MCF 10A (cell line): Measurements from ENCODE around the gene HRNR. TPM values are rescaled to one million over a fixed set of nuclear protein-coding genes. Genes with fewer than 3 reads are reported as not detected.

Experiments
- BruUV-seq: library from RNA; stranded (reverse); fragments of 400-500 nt; replicated peaks from 2 replicates; lab custom pipeline; 2021; lab: Mats Ljungman, UMichigan
- CTCF ChIA-PET: fragments of 300-600 bp; sonication (Branson Sonifier 250); formaldehyde crosslinking; extraction: SDS; loops from one replicate; lab custom pipeline; 2021; ENCODE audit warnings: antibody characterized with exemption, inconsistent platforms; lab: Yijun Ruan, JAX
- POLR2A ChIA-PET: fragments of 300-600, 350-650 bp; sonication (Branson Sonifier 250); formaldehyde crosslinking; extraction: SDS; loops from one replicate; lab custom pipeline; 2020; ENCODE audit warnings: antibody characterized with exemption, inconsistent platforms; lab: Yijun Ruan, JAX
- DNase-seq: peaks from one replicate; pipeline ENCODE4 v3.0.0-alpha.2; 2018; ENCODE audit not compliant: unreplicated experiment
- H3K27ac Mint-ChIP-seq: one replicate; pipeline ENCODE4 v1.8.0; 2022; ENCODE audit warnings: mild to moderate bottlenecking, low read depth, mixed read lengths; ENCODE audit not compliant: unreplicated experiment
- H3K27me3 Mint-ChIP-seq: one replicate; pipeline ENCODE4 v1.8.0; 2022; ENCODE audit warnings: mixed read lengths; ENCODE audit not compliant: insufficient read depth, unreplicated experiment
- H3K36me3 Mint-ChIP-seq: one replicate; pipeline ENCODE4 v1.8.0; 2022; ENCODE audit warnings: mild to moderate bottlenecking, moderate library complexity, mixed read lengths; ENCODE audit not compliant: insufficient read depth, unreplicated experiment
- H3K4me1 Mint-ChIP-seq: one replicate; pipeline ENCODE4 v1.8.0; 2022; ENCODE audit warnings: mixed read lengths; ENCODE audit not compliant: insufficient read depth, unreplicated experiment
- H3K4me3 Mint-ChIP-seq: one replicate; pipeline ENCODE4 v1.8.0; 2022; ENCODE audit warnings: mild to moderate bottlenecking, moderate library complexity, mixed read lengths; ENCODE audit not compliant: unreplicated experiment
- H3K9me3 Mint-ChIP-seq: one replicate; pipeline ENCODE4 v1.8.0; 2022; ENCODE audit warnings: mixed read lengths; ENCODE audit not compliant: unreplicated experiment
- intact Hi-C: fragments of 100-400 bp; cut with micrococcal nuclease; formaldehyde crosslinking; loops from 2 replicates; pipeline ENCODE4 v1.14.1; 2022
- total RNA-seq: library from RNA; stranded (reverse); gene quantifications from 2 replicates; pipeline ENCODE4 v1.2.3, GENCODE V29; 2022
- TF ChIP-seq, protein P1 (sequence below): fragments of 200-600 bp; IDR thresholded peaks from one replicate; pipeline ENCODE4 v1.8.0; 2022; ENCODE audit warnings: antibody characterized with exemption, mild to moderate bottlenecking; ENCODE audit not compliant: unreplicated experiment

Gene HRNR
- total RNA-seq, 1 experiment from 2014 or later: not detected

DNA sequence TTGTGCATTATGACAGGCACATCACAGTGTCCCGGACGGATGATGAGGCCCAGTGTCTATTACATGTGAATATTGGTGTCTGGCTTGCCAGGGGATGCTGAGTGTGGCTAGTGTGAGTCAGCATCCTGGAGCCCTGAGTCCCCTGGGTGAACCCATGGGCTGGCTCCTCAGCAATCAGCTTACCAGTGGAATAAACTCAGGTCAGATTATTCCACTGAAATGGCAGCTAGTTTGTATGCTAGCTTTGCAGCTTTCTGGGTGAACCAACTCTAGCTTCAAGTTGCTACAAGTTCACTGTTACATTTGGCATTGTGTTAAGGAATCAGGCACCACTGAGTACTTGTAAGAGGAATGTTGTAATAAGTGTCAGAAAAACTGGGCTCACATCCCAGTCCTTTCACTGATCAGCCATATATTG lies 41.0 kb downstream of the HRNR start:
- peak; percentile 95 for DNase-seq
- Mint-ChIP-seq H3K27me3 (no peaks in the 10 kb centered on the region), H3K36me3 (no peaks in the 10 kb centered on the region), H3K4me1 (peaks cover 64% of the 10 kb centered on the region), H3K4me3 (peak overlapping the region; percentile 9), H3K27ac (peak overlapping the region; percentile 82), H3K9me3 (no peaks in the 10 kb centered on the region)
- no TSS peak for BruUV-seq
- TF ChIP-seq, protein P1, sequence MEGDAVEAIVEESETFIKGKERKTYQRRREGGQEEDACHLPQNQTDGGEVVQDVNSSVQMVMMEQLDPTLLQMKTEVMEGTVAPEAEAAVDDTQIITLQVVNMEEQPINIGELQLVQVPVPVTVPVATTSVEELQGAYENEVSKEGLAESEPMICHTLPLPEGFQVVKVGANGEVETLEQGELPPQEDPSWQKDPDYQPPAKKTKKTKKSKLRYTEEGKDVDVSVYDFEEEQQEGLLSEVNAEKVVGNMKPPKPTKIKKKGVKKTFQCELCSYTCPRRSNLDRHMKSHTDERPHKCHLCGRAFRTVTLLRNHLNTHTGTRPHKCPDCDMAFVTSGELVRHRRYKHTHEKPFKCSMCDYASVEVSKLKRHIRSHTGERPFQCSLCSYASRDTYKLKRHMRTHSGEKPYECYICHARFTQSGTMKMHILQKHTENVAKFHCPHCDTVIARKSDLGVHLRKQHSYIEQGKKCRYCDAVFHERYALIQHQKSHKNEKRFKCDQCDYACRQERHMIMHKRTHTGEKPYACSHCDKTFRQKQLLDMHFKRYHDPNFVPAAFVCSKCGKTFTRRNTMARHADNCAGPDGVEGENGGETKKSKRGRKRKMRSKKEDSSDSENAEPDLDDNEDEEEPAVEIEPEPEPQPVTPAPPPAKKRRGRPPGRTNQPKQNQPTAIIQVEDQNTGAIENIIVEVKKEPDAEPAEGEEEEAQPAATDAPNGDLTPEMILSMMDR: no peak
- POLR2A ChIA-PET: interaction anchor here (0.8 to 14.6 kb wide), 20 partner anchors 14 to 274 kb away, joined by 3 to 503 read pairs (median 11); partner anchors contain the start of genes S100A10, S100A11 and THEM4
- intact Hi-C loops: loop anchor here (1.0 to 10.0 kb wide), 2 partner anchors 15 to 248 kb away; no protein-coding TSS in a partner anchor
- CTCF ChIA-PET: interaction anchor here (0.6 to 16.4 kb wide), 20 partner anchors 13 to 276 kb away, joined by 3 to 517 read pairs (median 30); partner anchors contain the start of gene S100A11

- Mint-ChIP-seq H3K9me3 (no peaks in the 10 kb centered on the region), H3K27me3 (no peaks in the 10 kb centered on the region), H3K27ac (peak overlapping the region; percentile 82), H3K4me3 (no peak overlapping the region), H3K36me3 (no peaks in the 10 kb centered on the region), H3K4me1 (peaks cover 64% of the 10 kb centered on the region)
- TF ChIP-seq, protein P1: peak; percentile 94
- intact Hi-C loops: loop anchor here (10.0 kb wide), 1 partner anchor 248 kb away; no protein-coding TSS in a partner anchor
- ChIA-PET POLR2A (interaction anchor here (0.8 to 14.6 kb wide), 21 partner anchors 13 to 273 kb away, joined by 3 to 503 read pairs (median 11); partner anchors contain the start of genes S100A10, S100A11 and THEM4), CTCF (interaction anchor here (0.6 to 16.4 kb wide), 18 partner anchors 12 to 276 kb away, joined by 3 to 517 read pairs (median 56); partner anchors contain the start of gene S100A11)
- no TSS peak for BruUV-seq
- peak; percentile 80 for DNase-seq
These were observed 41.6 kb downstream of the HRNR start for GRCh38 chr1:152182431-152182830.

DNA sequence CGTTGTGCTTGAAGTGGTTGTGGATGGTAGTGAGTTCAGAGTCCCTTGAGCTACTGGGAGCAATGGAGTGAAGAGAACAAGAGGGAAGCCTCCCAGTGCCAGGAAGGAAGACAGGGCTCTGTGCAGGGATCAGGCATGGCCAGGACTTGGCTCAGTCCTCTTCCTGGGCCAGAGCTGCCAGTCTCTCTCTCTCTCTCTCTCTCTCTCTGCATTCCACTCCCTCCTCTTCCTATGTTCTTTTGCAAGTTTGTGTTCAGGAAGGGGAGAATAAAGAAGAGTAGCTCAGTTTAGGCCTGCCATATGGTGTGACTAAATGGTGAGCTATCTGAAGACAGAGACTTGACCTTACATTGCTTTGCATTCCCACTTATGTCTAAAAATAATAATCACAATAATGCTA lies 44.4 kb downstream of the HRNR start:
- no peaks in the 10 kb centered on the region for H3K9me3 Mint-ChIP-seq
- intact Hi-C loops: no loop called here
- no peaks in the 10 kb centered on the region for H3K36me3 Mint-ChIP-seq
- POLR2A ChIA-PET: interaction anchor here (0.8 to 14.6 kb wide), 9 partner anchors 10 to 188 kb away, joined by 3 to 503 read pairs (median 11); partner anchors contain the start of gene S100A11
- H3K27ac Mint-ChIP-seq: peak overlapping the region; percentile 1
- CTCF ChIA-PET: interaction anchor here (0.6 to 16.4 kb wide), 12 partner anchors 10 to 279 kb away, joined by 3 to 517 read pairs (median 6); partner anchors contain the start of gene S100A11
- peaks cover 49% of the 10 kb centered on the region for H3K4me1 Mint-ChIP-seq
- BruUV-seq: no TSS peak
- TF ChIP-seq, protein P1: no peak
- DNase-seq: peak; percentile 46
- H3K4me3 Mint-ChIP-seq: no peak overlapping the region
- no peaks in the 10 kb centered on the region for H3K27me3 Mint-ChIP-seq

GRCh38 chr1:152170287-152170905 lies 53.6 kb downstream of the HRNR start:
- Mint-ChIP-seq H3K27ac (no peak overlapping the region), H3K9me3 (no peaks in the 10 kb centered on the region), H3K4me3 (no peak overlapping the region), H3K36me3 (peaks cover 5% of the 10 kb centered on the region), H3K4me1 (peaks cover 47% of the 10 kb centered on the region), H3K27me3 (no peaks in the 10 kb centered on the region)
- intact Hi-C loops: no loop called here
- DNase-seq: no peak
- CTCF ChIA-PET: interaction anchor here (0.6 to 17.5 kb wide), 4 partner anchors 8 to 118 kb away, joined by 4 to 351 read pairs (median 27); no protein-coding TSS in a partner anchor
- BruUV-seq: no TSS peak
- TF ChIP-seq, protein P1: no peak
- POLR2A ChIA-PET: interaction anchor here (0.6 to 16.3 kb wide), 9 partner anchors 8 to 547 kb away, joined by 3 to 503 read pairs (median 3); no protein-coding TSS in a partner anchor
